ENCODE data around the gene HLA-DQB1. TPM values are rescaled to one million over a fixed set of nuclear protein-coding genes. Genes with fewer than 3 reads are reported as not detected.
A peak's percentile ranks its signal among the peaks of the same experiment; 100 is the strongest.

The HLA-DQB1 gene
- total RNA-seq, 1 donor = under 0.01 TPM

- H4K20me1 ChIP-seq (ENCODE audit: insufficient read depth, low read length) = no peaks in the 10 kb centered on the region
- H3K36me3 ChIP-seq (ENCODE audit: insufficient read depth, low read length) = no peaks in the 10 kb centered on the region
- no peak overlapping the region for H3K4me2 ChIP-seq (ENCODE audit: insufficient read depth, low read length)
- no peak overlapping the region for H3K4me3 ChIP-seq (ENCODE audit: insufficient read depth, low read length)
- no peak overlapping the region for H3K27ac ChIP-seq (ENCODE audit: low read depth, low read length)
- H3K4me1 ChIP-seq (ENCODE audit: insufficient read depth, low read length) = no peaks in the 10 kb centered on the region
- no peak for TF ChIP-seq CTCF (IDR thresholded peaks at IDR 0.05; ENCODE audit: extremely low read depth, low read depth, low read length)
- no peaks in the 10 kb centered on the region for H3K9me3 ChIP-seq (ENCODE audit: low read depth, low read length)
- H3K79me2 ChIP-seq (ENCODE audit: insufficient read depth, low read length) = no peaks in the 10 kb centered on the region
- no peak overlapping the region for H2AFZ ChIP-seq (ENCODE audit: low read length)
- peak; percentile 32 for DNase-seq (ENCODE audit: insufficient read length, low spot score, missing footprints)
- H3K27me3 ChIP-seq (ENCODE audit: insufficient read depth, low read length) = peaks cover 7% of the 10 kb centered on the region
Observed at GRCh38 chr6:32668226-32668747, 1.8 kb upstream of the HLA-DQB1 start.

- Histone ChIP-seq H3K79me2 (ENCODE audit: insufficient read depth, low read length) (no peaks in the 10 kb centered on the region), H3K27me3 (ENCODE audit: insufficient read depth, low read length) (peaks cover 7% of the 10 kb centered on the region), H3K27ac (ENCODE audit: low read depth, low read length) (no peak overlapping the region), H3K4me1 (ENCODE audit: insufficient read depth, low read length) (no peaks in the 10 kb centered on the region), H3K9me3 (ENCODE audit: low read depth, low read length) (no peaks in the 10 kb centered on the region), H3K36me3 (ENCODE audit: insufficient read depth, low read length) (no peaks in the 10 kb centered on the region), H3K4me3 (ENCODE audit: insufficient read depth, low read length) (no peak overlapping the region), H4K20me1 (ENCODE audit: insufficient read depth, low read length) (no peaks in the 10 kb centered on the region), H3K4me2 (ENCODE audit: insufficient read depth, low read length) (no peak overlapping the region), H2AFZ (ENCODE audit: low read length) (no peak overlapping the region)
- no peak for TF ChIP-seq CTCF (IDR thresholded peaks at IDR 0.05; ENCODE audit: extremely low read depth, low read depth, low read length)
- no peak for DNase-seq (ENCODE audit: insufficient read length, low spot score, missing footprints)
Observed at GRCh38 chr6:32665661-32666060, 796 bp downstream of the HLA-DQB1 start.

GRCh38 chr6:32664827-32665362, 1.6 kb downstream of the HLA-DQB1 start:
- no peaks in the 10 kb centered on the region for H3K79me2 ChIP-seq (ENCODE audit: insufficient read depth, low read length)
- no peaks in the 10 kb centered on the region for H3K9me3 ChIP-seq (ENCODE audit: low read depth, low read length)
- H3K4me2 ChIP-seq (ENCODE audit: insufficient read depth, low read length) = no peak overlapping the region
- TF ChIP-seq CTCF (IDR thresholded peaks at IDR 0.05; ENCODE audit: extremely low read depth, low read depth, low read length) = no peak
- no peaks in the 10 kb centered on the region for H3K4me1 ChIP-seq (ENCODE audit: insufficient read depth, low read length)
- H4K20me1 ChIP-seq (ENCODE audit: insufficient read depth, low read length) = no peaks in the 10 kb centered on the region
- no peak for DNase-seq (ENCODE audit: insufficient read length, low spot score, missing footprints)
- no peak overlapping the region for H3K27ac ChIP-seq (ENCODE audit: low read depth, low read length)
- no peak overlapping the region for H2AFZ ChIP-seq (ENCODE audit: low read length)
- H3K27me3 ChIP-seq (ENCODE audit: insufficient read depth, low read length) = peaks cover 7% of the 10 kb centered on the region
- no peak overlapping the region for H3K4me3 ChIP-seq (ENCODE audit: insufficient read depth, low read length)
- no peaks in the 10 kb centered on the region for H3K36me3 ChIP-seq (ENCODE audit: insufficient read depth, low read length)

DNA sequence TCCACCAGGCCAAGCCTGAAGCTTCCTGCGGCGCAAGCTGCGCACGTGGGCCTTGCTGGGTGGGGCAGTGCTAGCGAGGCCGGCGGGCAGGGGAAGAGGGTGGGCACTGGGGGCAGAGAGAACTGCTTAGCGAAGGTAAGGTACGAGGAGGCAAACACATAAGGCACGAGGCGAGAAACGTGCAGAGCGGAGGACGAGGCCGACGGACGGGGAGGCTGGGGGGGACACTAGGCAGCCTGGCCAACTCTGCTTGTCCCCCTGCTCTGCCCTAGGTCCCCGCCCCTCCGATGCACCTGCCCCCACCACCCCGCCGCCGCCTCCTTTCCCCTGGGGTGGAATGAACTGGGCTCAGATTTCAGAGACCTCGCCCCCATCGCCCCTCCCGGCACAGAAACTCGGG, 2.1 kb downstream of the HLA-DQB1 start:
- DNase-seq (ENCODE audit: insufficient read length, low spot score, missing footprints) = no peak
- TF ChIP-seq CTCF (IDR thresholded peaks at IDR 0.05; ENCODE audit: extremely low read depth, low read depth, low read length) = no peak
- Histone ChIP-seq H3K4me1 (ENCODE audit: insufficient read depth, low read length) (no peaks in the 10 kb centered on the region), H4K20me1 (ENCODE audit: insufficient read depth, low read length) (no peaks in the 10 kb centered on the region), H3K4me3 (ENCODE audit: insufficient read depth, low read length) (no peak overlapping the region), H3K27ac (ENCODE audit: low read depth, low read length) (no peak overlapping the region), H3K27me3 (ENCODE audit: insufficient read depth, low read length) (peaks cover 7% of the 10 kb centered on the region), H3K4me2 (ENCODE audit: insufficient read depth, low read length) (no peak overlapping the region), H3K79me2 (ENCODE audit: insufficient read depth, low read length) (no peaks in the 10 kb centered on the region), H2AFZ (ENCODE audit: low read length) (no peak overlapping the region), H3K36me3 (ENCODE audit: insufficient read depth, low read length) (no peaks in the 10 kb centered on the region), H3K9me3 (ENCODE audit: low read depth, low read length) (no peaks in the 10 kb centered on the region)
